HG02938 (cell line): ENCODE results near the gene NKAIN4.

Experiments used
- ATAC-seq: cut with Tn5 transposase; IDR thresholded peaks from one replicate; pipeline ENCODE4 v1.9.1; 2021; ENCODE audit warnings: mild to moderate bottlenecking, moderate library complexity; ENCODE audit not compliant: unreplicated experiment

Gene NKAIN4

GRCh38 chr20:63288581-63289251 is 34.5 kb upstream of the NKAIN4 start:
- ATAC-seq = no peak

GRCh38 chr20:63287697-63288580 is 33.7 kb upstream of the NKAIN4 start:
- ATAC-seq = no peak

GRCh38 chr20:63286781-63287696 is 32.8 kb upstream of the NKAIN4 start:
- ATAC-seq = no peak

GRCh38 chr20:63285636-63286615 is 31.7 kb upstream of the NKAIN4 start:
- no peak for ATAC-seq

- no peak for ATAC-seq
Observed at GRCh38 chr20:63284981-63285524, 30.8 kb upstream of the NKAIN4 start.

GRCh38 chr20:63284544-63284949 is 30.3 kb upstream of the NKAIN4 start:
- no peak for ATAC-seq

GRCh38 chr20:63284083-63284440 is 29.8 kb upstream of the NKAIN4 start:
- ATAC-seq = no peak

GRCh38 chr20:63283397-63284082 is 29.3 kb upstream of the NKAIN4 start:
- ATAC-seq = no peak

GRCh38 chr20:63282946-63283345 is 28.7 kb upstream of the NKAIN4 start:
- ATAC-seq = no peak

GRCh38 chr20:63281742-63282665 is 27.7 kb upstream of the NKAIN4 start:
- no peak for ATAC-seq

- ATAC-seq = no peak
Observed at GRCh38 chr20:63280929-63281545, 26.8 kb upstream of the NKAIN4 start.

GRCh38 chr20:63280371-63280770 is 26.1 kb upstream of the NKAIN4 start:
- ATAC-seq = no peak

GRCh38 chr20:63279931-63280330 is 25.7 kb upstream of the NKAIN4 start:
- ATAC-seq = no peak

GRCh38 chr20:63278661-63279060 is 24.4 kb upstream of the NKAIN4 start:
- no peak for ATAC-seq

GRCh38 chr20:63277466-63278272 is 23.4 kb upstream of the NKAIN4 start:
- ATAC-seq = no peak

GRCh38 chr20:63276956-63277355 is 22.7 kb upstream of the NKAIN4 start:
- no peak for ATAC-seq

GRCh38 chr20:63275825-63276224 is 21.6 kb upstream of the NKAIN4 start:
- ATAC-seq = no peak
